Naive thymus-derived CD4-positive, alpha-beta T cell (primary cell): ENCODE measurements around the gene TSFM. TPM values are rescaled to one million over a fixed set of nuclear protein-coding genes. Genes with fewer than 3 reads are reported as not detected.

Experiments used
- ATAC-seq: fragments of 150-1000 bp; cut with Tn5 transposase; 2 replicates; pipeline ENCODE4 v1.10.0; 2021; ENCODE audit warnings: mild to moderate bottlenecking, moderate library complexity
- CTCF ChIA-PET: fragments of 350-600 bp; sonication (Branson Sonifier 250); formaldehyde crosslinking; loops from one replicate; lab custom pipeline; 2021; ENCODE audit warnings: antibody characterized with exemption; lab: Charles Lee
- POLR2A ChIA-PET: fragments of 350-600 bp; sonication (Branson Sonifier 250); formaldehyde crosslinking; loops from one replicate; lab custom pipeline; 2021; ENCODE audit warnings: antibody characterized with exemption, inconsistent platforms; lab: Charles Lee
- DNase-seq, 9 donors: peaks; one replicate each; pipeline versions ENCODE4 v3.0.0 to v3.0.0-alpha.2; 2020 to 2022; ENCODE audit warnings: mixed read lengths in 1 of 9
- H3K27ac ChIP-seq: one replicate; pipeline ENCODE4 v1.7.0; 2013; ENCODE audit warnings: mild to moderate bottlenecking, low read depth, low read length, moderate library complexity
- H3K27me3 ChIP-seq, 2 donors: one replicate each; pipeline ENCODE4 v1.7.0; 2013; ENCODE audit warnings: low read length in 2 of 2, mild to moderate bottlenecking in 2 of 2, moderate library complexity in 2 of 2; ENCODE audit not compliant: control insufficient read depth in 2 of 2, insufficient read depth in 2 of 2
- H3K36me3 ChIP-seq, 3 experiments: 1 replicate in 2 of 3; 2 replicates in 1 of 3; pipeline ENCODE4 v1.7.0; 2013; ENCODE audit warnings: low read length in 3 of 3, mild to moderate bottlenecking in 3 of 3, moderate library complexity in 1 of 3; ENCODE audit not compliant: insufficient read depth in 3 of 3, control insufficient read depth in 2 of 3
- H3K4me1 ChIP-seq, 2 donors: one replicate each; pipeline ENCODE4 v1.7.0; 2013; ENCODE audit warnings: low read length in 2 of 2, mild to moderate bottlenecking in 2 of 2, moderate library complexity in 1 of 2; ENCODE audit not compliant: control insufficient read depth in 2 of 2, insufficient read depth in 2 of 2
- H3K4me3 ChIP-seq: 2 replicates; pipeline ENCODE4 v1.7.0; 2013; ENCODE audit warnings: mild to moderate bottlenecking, low read length
- H3K9me3 ChIP-seq, 3 experiments: 1 replicate in 2 of 3; 2 replicates in 1 of 3; pipeline ENCODE4 v1.7.0; 2013; ENCODE audit warnings: low read length in 3 of 3; ENCODE audit not compliant: control insufficient read depth in 2 of 3
- H3K27ac Mint-ChIP-seq, 9 donors: one replicate each; pipeline ENCODE4 v1.8.0; 2020 to 2022; ENCODE audit warnings: mixed read lengths in 9 of 9, mild to moderate bottlenecking in 8 of 9, moderate library complexity in 5 of 9, inconsistent platforms in 2 of 9
- H3K27me3 Mint-ChIP-seq, 5 donors: one replicate each; pipeline ENCODE4 v1.8.0; 2021 to 2022; ENCODE audit warnings: mixed read lengths in 5 of 5, mild to moderate bottlenecking in 1 of 5
- H3K36me3 Mint-ChIP-seq, 5 donors: one replicate each; pipeline ENCODE4 v1.8.0; 2020 to 2022; ENCODE audit warnings: mixed read lengths in 5 of 5, mild to moderate bottlenecking in 3 of 5, inconsistent platforms in 1 of 5
- H3K4me1 Mint-ChIP-seq, 7 donors: one replicate each; pipeline ENCODE4 v1.8.0; 2020 to 2022; ENCODE audit warnings: mixed read lengths in 7 of 7, mild to moderate bottlenecking in 3 of 7, inconsistent platforms in 1 of 7
- H3K4me3 Mint-ChIP-seq, 10 donors: one replicate each; pipeline ENCODE4 v1.8.0; 2020 to 2022; ENCODE audit warnings: mild to moderate bottlenecking in 10 of 10, mixed read lengths in 10 of 10, moderate library complexity in 6 of 10, inconsistent platforms in 2 of 10
- H3K9me3 Mint-ChIP-seq, 11 donors: one replicate each; pipeline ENCODE4 v1.8.0; 2020 to 2022; ENCODE audit warnings: mixed read lengths in 11 of 11, mild to moderate bottlenecking in 4 of 11, inconsistent platforms in 1 of 11, moderate library complexity in 1 of 11
- intact Hi-C, 2 donors: fragments of 100-400 bp; cut with micrococcal nuclease; formaldehyde crosslinking; loops; one replicate each; pipeline ENCODE4 v1.15.1; 2023
- polyA plus RNA-seq, 2 donors: library from polyadenylated mRNA; unstranded; fragments of 300-500 nt; fragmentation: Illumina TruSeq; gene quantifications; one replicate each; pipeline ENCODE4 v1.2.3, GENCODE V29; 2021
- total RNA-seq, 6 experiments: library from RNA in 5 of 6; stranded (reverse) in 5 of 6; gene quantifications; 1 replicate in 5 of 6; 2 replicates in 1 of 6; pipeline ENCODE4 v1.2.3 and lab custom pipeline; 2021 to 2026

The TSFM gene
- total and polyA plus RNA-seq, 7 experiments from 2014 or later, result 17.8 to 34.9 (median 24.7) TPM

DNA sequence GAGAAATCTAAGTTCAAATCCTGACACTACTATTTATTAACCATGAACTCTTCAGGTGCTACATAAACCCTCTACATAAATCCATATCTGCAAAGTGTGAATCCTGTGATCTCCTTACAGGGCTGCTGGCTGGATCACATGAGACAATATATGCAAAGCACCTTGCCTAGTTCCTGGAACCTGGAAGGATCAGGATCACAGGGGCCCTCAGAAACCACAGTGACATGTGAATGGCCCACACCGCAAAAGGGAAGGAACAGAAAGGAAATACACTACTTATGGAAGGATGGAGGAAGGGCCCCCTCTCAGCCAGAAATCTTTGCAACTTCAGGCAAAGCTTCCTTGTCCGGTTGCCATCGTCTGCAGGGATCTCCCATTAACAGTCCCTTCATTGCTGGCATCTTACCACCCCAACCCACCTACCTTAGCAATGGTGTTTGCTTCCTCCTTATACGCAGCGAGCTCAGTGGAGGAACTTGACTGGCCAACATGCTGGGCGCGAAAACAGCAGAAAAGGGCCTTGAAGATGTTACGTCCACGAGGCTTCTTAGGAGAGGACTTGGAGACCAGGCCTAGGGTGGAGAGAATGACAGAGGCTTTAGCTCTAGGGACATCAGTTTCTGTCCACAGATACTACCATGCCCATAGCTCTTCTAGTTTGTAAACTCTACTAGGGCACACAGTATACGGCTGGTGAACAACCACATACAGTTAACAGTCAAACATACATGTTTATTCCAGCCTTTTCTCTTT lies 46.6 kb downstream of the TSFM start:
- peak overlapping the region; percentile 31 for H3K27ac ChIP-seq
- intact Hi-C loops, result no loop called here
- peaks cover 39 to 69% (median 49%) of the 10 kb centered on the region in 7 donors for H3K4me1 Mint-ChIP-seq
- H3K27ac Mint-ChIP-seq, result peak overlapping the region in 6 of 9 donors; percentile 67 to 91 (median 84)
- peak overlapping the region in 4 of 10 donors; percentile 18 to 66 (median 31) for H3K4me3 Mint-ChIP-seq
- no peak overlapping the region for H3K4me3 ChIP-seq
- peaks cover 4 to 28% (median 15%) of the 10 kb centered on the region in 5 donors for H3K36me3 Mint-ChIP-seq
- no peaks in the 10 kb centered on the region for H3K9me3 ChIP-seq
- H3K27me3 ChIP-seq, result no peaks in the 10 kb centered on the region
- DNase-seq, result no peak
- ChIA-PET POLR2A (interaction anchor here (1.5 kb wide), 1 partner anchor 14 kb away, joined by 6 read pairs; no protein-coding TSS in a partner anchor), CTCF (interaction anchor here (1.1 to 2.1 kb wide), 5 partner anchors 26 to 76 kb away, joined by 3 to 6 read pairs (median 4); no protein-coding TSS in a partner anchor)
- H3K4me1 ChIP-seq, result peaks cover 30 to 51% of the 10 kb centered on the region in 2 donors
- H3K27me3 Mint-ChIP-seq, result no peaks in the 10 kb centered on the region
- no peaks in the 10 kb centered on the region for H3K9me3 Mint-ChIP-seq
- ATAC-seq, result no peak
- peaks cover 23 to 56% (median 45%) of the 10 kb centered on the region in 3 experiments for H3K36me3 ChIP-seq

DNA sequence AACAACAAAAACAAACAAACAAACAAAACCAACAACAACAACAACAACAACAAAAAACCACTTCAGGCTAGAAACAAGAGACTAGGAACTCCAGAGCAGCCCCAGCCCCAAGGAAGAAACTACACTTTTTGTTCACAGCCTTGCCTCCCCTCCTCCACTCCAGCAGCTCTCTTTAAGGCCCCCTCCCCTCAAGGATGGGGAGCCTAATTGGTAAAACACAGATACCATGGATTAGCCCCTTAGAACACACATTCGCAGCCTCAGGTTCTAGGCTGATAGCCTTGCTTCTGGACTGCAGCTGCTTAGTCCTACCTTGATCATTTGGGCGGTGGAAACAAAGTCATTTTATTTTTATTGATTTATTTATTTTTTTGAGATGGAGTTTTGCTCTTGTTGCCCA lies 47.8 kb downstream of the TSFM start:
- Mint-ChIP-seq H3K4me3 (peak overlapping the region in 7 of 10 donors; percentile 28 to 80 (median 52)), H3K9me3 (no peaks in the 10 kb centered on the region), H3K27me3 (no peaks in the 10 kb centered on the region), H3K36me3 (peaks cover 1 to 19% (median 8%) of the 10 kb centered on the region in 5 donors), H3K27ac (peak overlapping the region in 8 of 9 donors; percentile 72 to 91 (median 82)), H3K4me1 (peaks cover 42 to 78% (median 60%) of the 10 kb centered on the region in 7 donors)
- ATAC-seq, result no peak
- CTCF ChIA-PET, result interaction anchor here (0.6 to 2.1 kb wide), 5 partner anchors 17 to 76 kb away, joined by 3 to 6 read pairs (median 4); no protein-coding TSS in a partner anchor
- Histone ChIP-seq H3K27me3 (no peaks in the 10 kb centered on the region), H3K27ac (peak overlapping the region; percentile 37), H3K36me3 (peaks cover 18 to 45% (median 33%) of the 10 kb centered on the region in 3 experiments), H3K4me1 (peaks cover 39 to 60% of the 10 kb centered on the region in 2 donors), H3K4me3 (no peak overlapping the region), H3K9me3 (no peaks in the 10 kb centered on the region)
- DNase-seq, result no peak
- intact Hi-C loops, result loop anchor here in 1 of 2 donors (5.0 kb wide), 1 partner anchor 73 kb away; the partner anchor contains the start of gene MARCHF9
- POLR2A ChIA-PET, result interaction anchor here (0.6 to 1.5 kb wide), 2 partner anchors 12 to 31 kb away, joined by 5 to 6 read pairs; no protein-coding TSS in a partner anchor

DNA sequence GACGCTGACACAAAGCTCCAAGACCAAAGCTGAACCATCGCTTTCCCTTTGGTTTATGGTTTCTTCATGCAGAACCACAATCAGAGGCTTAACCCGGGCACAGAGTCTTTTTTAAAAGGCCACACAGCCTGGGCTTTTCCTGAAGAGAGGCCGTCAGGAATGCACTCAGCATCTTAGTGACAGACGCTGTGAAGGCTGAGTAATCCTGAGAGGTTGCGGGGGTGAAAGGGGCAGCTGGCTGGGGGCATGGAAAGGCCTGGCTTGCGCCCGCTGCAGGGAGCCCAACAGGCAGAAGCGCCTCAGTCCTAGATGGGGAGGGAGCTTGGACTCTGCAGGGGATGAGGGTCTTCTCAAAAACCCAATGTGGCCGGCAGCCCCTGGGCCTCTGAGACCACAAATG lies 50.4 kb downstream of the TSFM start:
- H3K36me3 Mint-ChIP-seq, result peaks cover 0 to 11% (median 4%) of the 10 kb centered on the region in 5 donors
- H3K4me3 Mint-ChIP-seq, result peak overlapping the region in 8 of 10 donors; percentile 8 to 97 (median 67)

DNA sequence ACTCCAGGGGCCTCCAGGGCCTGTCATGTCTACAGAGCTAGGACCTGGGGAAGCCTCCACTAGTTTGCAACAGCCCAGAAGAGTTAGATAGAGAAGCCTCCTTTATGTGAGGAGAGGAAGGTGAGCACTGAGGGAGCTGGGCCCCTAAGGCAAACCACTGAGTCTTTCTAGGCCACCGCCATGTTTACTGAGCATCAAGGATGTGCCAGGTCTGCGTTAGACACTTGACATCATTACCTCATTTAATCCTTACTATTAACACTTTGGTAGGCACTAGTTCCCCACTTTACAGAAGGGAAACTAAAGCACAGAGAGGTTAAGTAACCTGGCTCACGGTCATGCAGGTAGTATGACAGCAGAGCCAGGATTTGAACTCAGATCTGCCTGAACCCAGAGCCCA lies 51.1 kb downstream of the TSFM start:
- Histone ChIP-seq H3K36me3 (peaks cover 0 to 12% (median 7%) of the 10 kb centered on the region in 3 experiments), H3K4me1 (peaks cover 69 to 90% of the 10 kb centered on the region in 2 donors), H3K27me3 (no peaks in the 10 kb centered on the region), H3K27ac (peak overlapping the region; percentile 54), H3K4me3 (no peak overlapping the region), H3K9me3 (no peaks in the 10 kb centered on the region)
- peaks cover 60 to 97% (median 84%) of the 10 kb centered on the region in 7 donors for H3K4me1 Mint-ChIP-seq
- CTCF ChIA-PET, result interaction anchor here (0.9 to 2.8 kb wide), 7 partner anchors 10 to 77 kb away, joined by 3 to 34 read pairs (median 5); no protein-coding TSS in a partner anchor
- ATAC-seq (no peak), DNase-seq (no peak)
- POLR2A ChIA-PET, result interaction anchor here (1.1 to 7.3 kb wide), 5 partner anchors 12 to 65 kb away, joined by 3 to 77 read pairs (median 4); partner anchors contain the start of gene CTDSP2
- H3K36me3 Mint-ChIP-seq, result peaks cover 0 to 7% (median 0%) of the 10 kb centered on the region in 5 donors
- intact Hi-C loops, result loop anchor here in 1 of 2 donors (5.0 kb wide), 1 partner anchor 76 kb away; the partner anchor contains the start of gene MARCHF9
- peak overlapping the region; percentile 9 to 97 (median 91) for H3K27ac Mint-ChIP-seq
- no peaks in the 10 kb centered on the region for H3K9me3 Mint-ChIP-seq
- H3K27me3 Mint-ChIP-seq, result no peaks in the 10 kb centered on the region
- peak overlapping the region; percentile 47 to 97 (median 68) for H3K4me3 Mint-ChIP-seq

More for the DNA sequence above, 50.4 kb downstream of the TSFM start:
- Histone ChIP-seq H3K36me3 (peaks cover 0 to 19% (median 10%) of the 10 kb centered on the region in 3 experiments), H3K4me3 (no peak overlapping the region), H3K27me3 (no peaks in the 10 kb centered on the region), H3K27ac (peak overlapping the region; percentile 54), H3K4me1 (peaks cover 62 to 83% of the 10 kb centered on the region in 2 donors), H3K9me3 (no peaks in the 10 kb centered on the region)
- POLR2A ChIA-PET, result interaction anchor here (0.6 to 7.3 kb wide), 7 partner anchors 13 to 108 kb away, joined by 3 to 77 read pairs (median 4); partner anchors contain the start of gene CTDSP2
- H3K27me3 Mint-ChIP-seq, result no peaks in the 10 kb centered on the region
- no peaks in the 10 kb centered on the region for H3K9me3 Mint-ChIP-seq
- H3K4me1 Mint-ChIP-seq, result peaks cover 55 to 94% (median 80%) of the 10 kb centered on the region in 7 donors
- intact Hi-C loops, result loop anchor here in 1 of 2 donors (5.0 kb wide), 1 partner anchor 76 kb away; the partner anchor contains the start of gene MARCHF9
- H3K27ac Mint-ChIP-seq, result peak overlapping the region in 8 of 9 donors; percentile 71 to 97 (median 92)
- CTCF ChIA-PET, result interaction anchor here (0.6 to 2.8 kb wide), 12 partner anchors 8 to 76 kb away, joined by 3 to 34 read pairs (median 4); no protein-coding TSS in a partner anchor
- DNase-seq (no peak), ATAC-seq (no peak)

DNA sequence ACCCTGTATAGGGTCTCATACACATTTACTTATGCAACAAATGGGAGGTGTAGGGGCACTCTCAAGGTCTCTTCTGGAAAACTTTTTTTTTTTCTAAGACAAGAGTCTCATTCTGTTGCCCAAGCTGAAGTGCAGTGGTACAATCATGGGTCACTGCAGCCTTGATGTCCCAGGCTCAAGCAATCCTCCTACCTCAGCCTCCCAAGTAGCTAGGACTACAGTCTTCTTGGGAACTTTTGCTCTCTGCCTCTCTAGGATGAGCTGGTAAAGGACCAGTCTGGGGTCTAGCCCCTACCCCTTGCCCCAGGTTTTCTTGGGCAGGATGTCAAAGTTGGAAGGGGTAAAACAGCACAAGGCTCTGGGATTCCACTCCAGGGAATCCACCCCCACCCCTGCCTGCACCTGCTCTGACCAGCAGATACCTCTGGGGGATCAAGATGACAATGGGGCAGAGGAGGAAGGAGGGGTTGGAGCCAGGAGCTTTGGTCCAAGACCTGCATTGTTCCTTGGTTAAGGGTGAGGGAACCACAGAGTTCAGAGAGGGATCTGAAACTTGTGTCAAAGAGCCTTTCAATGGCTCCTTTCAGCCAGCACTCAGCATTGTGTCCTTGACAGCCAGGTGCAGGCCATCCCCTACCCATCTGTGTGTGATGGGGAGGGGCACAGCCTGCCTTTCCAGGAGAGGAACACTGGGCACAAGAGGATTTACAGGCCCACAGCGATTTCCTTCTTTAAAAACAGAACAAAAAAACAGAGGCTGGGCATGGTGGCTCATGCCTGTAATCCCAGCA lies 51.7 kb downstream of the TSFM start:
- Histone ChIP-seq H3K27ac (peak overlapping the region; percentile 54), H3K36me3 (peaks cover 0 to 6% (median 1%) of the 10 kb centered on the region in 3 experiments), H3K4me3 (no peak overlapping the region), H3K27me3 (no peaks in the 10 kb centered on the region), H3K9me3 (no peaks in the 10 kb centered on the region), H3K4me1 (peaks cover 75 to 93% of the 10 kb centered on the region in 2 donors)
- Mint-ChIP-seq H3K27ac (peak overlapping the region; percentile 23 to 97 (median 91)), H3K4me3 (peak overlapping the region in 9 of 10 donors; percentile 35 to 97 (median 68)), H3K4me1 (peaks cover 60 to 97% (median 84%) of the 10 kb centered on the region in 7 donors), H3K9me3 (no peaks in the 10 kb centered on the region), H3K27me3 (no peaks in the 10 kb centered on the region), H3K36me3 (peaks cover 0 to 1% (median 0%) of the 10 kb centered on the region in 5 donors)
- intact Hi-C loops, result loop anchor here in 1 of 2 donors (5.0 kb wide), 1 partner anchor 77 kb away; the partner anchor contains the start of gene MARCHF9
- CTCF ChIA-PET, result interaction anchor here (0.7 to 2.8 kb wide), 5 partner anchors 10 to 1621 kb away, joined by 3 to 26 read pairs (median 3); no protein-coding TSS in a partner anchor
- POLR2A ChIA-PET, result interaction anchor here (1.1 to 7.3 kb wide), 3 partner anchors 12 to 65 kb away, joined by 3 to 77 read pairs (median 4); partner anchors contain the start of gene CTDSP2
- ATAC-seq, result no peak
- DNase-seq, result no peak
